HepG2 (cell line): ENCODE measurements around the gene SH3D19. TPM values are rescaled to one million over a fixed set of nuclear protein-coding genes. Genes with fewer than 3 reads are reported as not detected.

Experiments
- ATAC-seq: fragments of 200-7000 bp; cut with Tn5 transposase; 3 replicates; pipeline ENCODE4 v1.9.1; 2020; ENCODE audit warnings: mild to moderate bottlenecking, moderate library complexity
- BruUV-seq: library from RNA; stranded (reverse); fragments of 400-500 nt; replicated peaks from 2 replicates; lab custom pipeline; 2021; lab: Mats Ljungman, UMichigan
- CTCF ChIA-PET: fragments of 300-600 bp; formaldehyde crosslinking; extraction: SDS; loops from one replicate; lab custom pipeline; 2021; ENCODE audit warnings: low total read pairs, inconsistent platforms, low intra/inter-chr PET ratio; lab: Yijun Ruan, JAX
- POLR2A ChIA-PET: fragments of 350-600 bp; sonication (Branson Sonifier 250); formaldehyde crosslinking; loops from one replicate; lab custom pipeline; 2020; ENCODE audit warnings: antibody characterized with exemption, inconsistent platforms; lab: Yijun Ruan, JAX
- DNase-seq: peaks from one replicate; pipeline ENCODE4 v3.0.0-alpha.2; 2015; ENCODE audit warnings: low spot score
- FAIRE-seq: peaks from 3 replicates; lab custom pipeline; 2011; peaks lifted over from hg19 to GRCh38; lab: Jason Lieb, UNC
- H2AFZ ChIP-seq: one replicate; pipeline ENCODE4 v1.6.1; 2011; ENCODE audit warnings: low read length, inconsistent platforms
- H3K27ac ChIP-seq: fragments of 300-600 bp; 3 replicates; pipeline ENCODE4 v1.8.0; 2011; ENCODE audit warnings: mixed run types, mild to moderate bottlenecking, mixed read lengths, low read length, inconsistent platforms; ENCODE audit not compliant: insufficient read depth; ENCODE audit errors: extremely low read length
- H3K27me3 ChIP-seq, 2 experiments: fragments of 200-600 bp in 1 of 2; 2 replicates in 1 of 2; 3 replicates in 1 of 2; pipeline versions ENCODE4 v1.6.0 to v1.8.0; 2011; ENCODE audit warnings: low read length in 2 of 2, mild to moderate bottlenecking in 2 of 2, moderate library complexity in 2 of 2, inconsistent platforms in 1 of 2; ENCODE audit not compliant: insufficient read depth in 2 of 2, control insufficient read depth in 1 of 2
- H3K36me3 ChIP-seq, 2 experiments: fragments of 200-600 bp in 1 of 2; replicated peaks in 1 of 2; 2 replicates in 1 of 2; 3 replicates in 1 of 2; pipeline versions ENCODE4 v1.5.1 to v1.8.0; 2011; ENCODE audit warnings: low read length in 2 of 2, inconsistent platforms in 1 of 2; ENCODE audit not compliant: insufficient read depth in 2 of 2, control insufficient read depth in 1 of 2
- H3K4me1 ChIP-seq: 2 replicates; pipeline ENCODE4 v1.5.1; 2012; ENCODE audit warnings: low read length, inconsistent platforms; ENCODE audit not compliant: insufficient read depth
- H3K4me2 ChIP-seq: 2 replicates; pipeline ENCODE4 v1.6.0; 2011; ENCODE audit warnings: low read depth, low read length, inconsistent platforms
- H3K4me3 ChIP-seq, 3 experiments: fragments of 200-600 bp in 1 of 3; sonication (generic), shearing (Covaris generic) in 1 of 3; replicated peaks in 1 of 3; 2 replicates each; pipeline ENCODE4 v1.5.1; 2011 to 2016; ENCODE audit warnings: low read length in 3 of 3, inconsistent platforms in 2 of 3, low read depth in 2 of 3, mild to moderate bottlenecking in 2 of 3, control low read depth in 1 of 3, mixed read lengths in 1 of 3; ENCODE audit not compliant: insufficient read depth in 1 of 3
- H3K79me2 ChIP-seq: one replicate; pipeline ENCODE4 v1.6.1; 2011; ENCODE audit warnings: low read length, inconsistent platforms; ENCODE audit not compliant: insufficient read depth
- H3K9ac ChIP-seq: 2 replicates; pipeline ENCODE4 v1.6.0; 2011; ENCODE audit warnings: mild to moderate bottlenecking, low read depth, low read length, inconsistent platforms; ENCODE audit not compliant: insufficient read depth
- H3K9me3 ChIP-seq: 2 replicates; pipeline ENCODE4 v1.5.1; 2012; ENCODE audit warnings: mild to moderate bottlenecking, low read length
- H4K20me1 ChIP-seq: 2 replicates; pipeline ENCODE4 v1.6.0; 2011; ENCODE audit warnings: inconsistent platforms, mild to moderate bottlenecking, low read length, moderate library complexity; ENCODE audit not compliant: insufficient read depth
- GMEB1 ChIP-seq: sonication (generic); formaldehyde crosslinking; IDR thresholded peaks from 2 replicates; pipeline ENCODE4 v1.5.1; 2020; ENCODE audit warnings: missing genetic modification reagents, mild to moderate bottlenecking, borderline replicate concordance
- IKZF5 ChIP-seq: IDR thresholded peaks from 2 replicates; pipeline ENCODE4 v1.6.1; 2018; ENCODE audit warnings: missing genetic modification reagents, mild to moderate bottlenecking, missing compliant biosample characterization
- MAFF ChIP-seq: IDR thresholded peaks from 2 replicates; pipeline ENCODE4 v1.6.1; 2011; ENCODE audit warnings: low read depth, low read length, improper control_type of control experiment
- MAFK ChIP-seq, 2 experiments: IDR thresholded peaks in 1 of 2; conservative IDR thresholded peaks in 1 of 2; 2 replicates each; pipeline ENCODE4 v1.6.1; 2011; ENCODE audit warnings: improper control_type of control experiment in 2 of 2, low read length in 2 of 2
- RAD21 ChIP-seq: fragments of 450-650 bp; formaldehyde crosslinking; IDR thresholded peaks from 2 replicates; pipeline ENCODE4 v1.5.0; 2020; ENCODE audit warnings: mild to moderate bottlenecking
- RERE ChIP-seq: IDR thresholded peaks from 2 replicates; pipeline ENCODE4 v1.6.1; 2016; ENCODE audit warnings: low read depth, missing genetic modification reagents, missing compliant biosample characterization
- WGBS: methylation state at CpG from one replicate; pipeline ENCODE4 v1.1.6; 2017; ENCODE audit warnings: low lambda C conversion rate; 5-methylcytosine and 5-hydroxymethylcytosine counted together
- in situ Hi-C: cut with HindIII; loops from 2 replicates; pipeline ENCODE4 v1.10.0; 2017; ENCODE audit warnings: low pct_unique_long_range_greater_than_20kb; ENCODE audit not compliant: extremely low pct_ligation_motif_present
- intact Hi-C: fragments of 100-400 bp; cut with micrococcal nuclease; formaldehyde crosslinking; loops from one replicate; pipeline ENCODE4 v1.10.0; 2022; ENCODE audit not compliant: unreplicated experiment
- polyA plus RNA-seq, 8 experiments: library from polyadenylated mRNA; depleted of rRNA in 3 of 8; stranded (reverse) in 7 of 8; unstranded in 1 of 8; fragments of >200 nt; fragmentation: Illumina TruSeq in 4 of 8; extraction: Trizol in 4 of 8; gene quantifications; 2 replicates each; pipeline versions ENCODE4 v1.2.1 to v1.2.3, GENCODE V29; 2011 to 2016; ENCODE audit warnings: low read depth in 4 of 8, missing spikeins in 1 of 8, mixed read lengths in 1 of 8; ENCODE audit not compliant: insufficient read depth in 1 of 8
- total RNA-seq, 5 experiments: library from RNA; depleted of rRNA; stranded (reverse); fragments of >200 nt; fragmentation: Illumina TruSeq; extraction: Trizol; gene quantifications; 2 replicates each; pipeline ENCODE4 v1.2.3, GENCODE V29; 2016; ENCODE audit warnings: low read depth in 1 of 5

Gene SH3D19
- total and polyA plus RNA-seq, 2 of the 13 experiments (the other 11 are each of a cell fraction or from before 2014, with no cell fraction given) = 31.2 to 38.0 TPM

GRCh38 chr4:151163855-151164254, 161.6 kb downstream of the SH3D19 start:
- no peak for FAIRE-seq
- no TSS peak for BruUV-seq
- no peaks in the 10 kb centered on the region for H3K9me3 ChIP-seq
- H4K20me1 ChIP-seq = no peaks in the 10 kb centered on the region
- H3K4me2 ChIP-seq = no peak overlapping the region
- H3K9ac ChIP-seq = no peak overlapping the region
- H3K36me3 ChIP-seq = peaks cover 15 to 51% of the 10 kb centered on the region in 2 experiments
- no peak for DNase-seq
- H3K79me2 ChIP-seq = no peaks in the 10 kb centered on the region
- POLR2A ChIA-PET = no interaction called here
- TF ChIP-seq RAD21 (CRISPR knock-in tag) (no peak), GMEB1 (CRISPR knock-in tag) (no peak), IKZF5 (no peak)
- in situ Hi-C loops = no loop called here
- no peak for ATAC-seq
- 100% methylated on average over 1 of the region's 1 CpG for WGBS
- no peaks in the 10 kb centered on the region for H3K27me3 ChIP-seq
- no peaks in the 10 kb centered on the region for H3K4me1 ChIP-seq
- H3K27ac ChIP-seq = no peak overlapping the region
- CTCF ChIA-PET = no interaction called here
- H3K4me3 ChIP-seq = no peak overlapping the region
- H2AFZ ChIP-seq = no peak overlapping the region
- intact Hi-C loops = no loop called here

GRCh38 chr4:151158979-151159378, 166.4 kb downstream of the SH3D19 start:
- CTCF ChIA-PET = no interaction called here
- intact Hi-C loops (no loop called here), in situ Hi-C loops (no loop called here)
- no TSS peak for BruUV-seq
- no peaks in the 10 kb centered on the region for H3K27me3 ChIP-seq
- FAIRE-seq (no peak), ATAC-seq (no peak), DNase-seq (no peak)
- no peak overlapping the region for H3K27ac ChIP-seq
- no peaks in the 10 kb centered on the region for H3K4me1 ChIP-seq
- TF ChIP-seq RERE (CRISPR knock-in tag) (no peak), MAFF (peak; percentile 47; the same call in 1 of the 2 replicates), MAFK (conservative IDR thresholded peaks at IDR 0.05 in 1 of 2, IDR thresholded peaks at IDR 0.05 in 1 of 2; ENCODE audit: low read length in 2 of 2) (peak in 1 of 2 experiments; percentile 56; a peak in 2 of 4 replicates)
- H3K36me3 ChIP-seq = peaks cover 7 to 36% of the 10 kb centered on the region in 2 experiments
- H2AFZ ChIP-seq = no peak overlapping the region
- H3K4me2 ChIP-seq = no peak overlapping the region
- no peaks in the 10 kb centered on the region for H3K79me2 ChIP-seq
- H3K9ac ChIP-seq = no peak overlapping the region
- H4K20me1 ChIP-seq = no peaks in the 10 kb centered on the region
- WGBS = 96% methylated on average over 1 of the region's 1 CpG
- POLR2A ChIA-PET = no interaction called here
- no peak overlapping the region for H3K4me3 ChIP-seq
- H3K9me3 ChIP-seq = no peaks in the 10 kb centered on the region
